Stimulated activated memory B cell treated with anti-CD40 and anti-IgM and Interleukin-4, amounts not matched to agents 10 μg/mL and 1 μg/mL and 100 μg/mL, for 72 hours (primary cell): ENCODE data around the gene TGFA.

Source experiments
- ATAC-seq: fragments of 150-1000 bp; cut with Tn5 transposase; 2 replicates; pipeline ENCODE4 v1.10.0; 2021
- H3K27ac Mint-ChIP-seq: one replicate; pipeline ENCODE4 v1.8.0; 2022; ENCODE audit warnings: mild to moderate bottlenecking, mixed read lengths
- H3K27me3 Mint-ChIP-seq: one replicate; pipeline ENCODE4 v1.8.0; 2022; ENCODE audit warnings: mixed read lengths
- H3K36me3 Mint-ChIP-seq: one replicate; pipeline ENCODE4 v1.8.0; 2022; ENCODE audit warnings: mixed read lengths
- H3K4me1 Mint-ChIP-seq: one replicate; pipeline ENCODE4 v1.8.0; 2022; ENCODE audit warnings: mixed read lengths
- H3K4me3 Mint-ChIP-seq: one replicate; pipeline ENCODE4 v1.8.0; 2022; ENCODE audit warnings: mild to moderate bottlenecking, moderate library complexity, mixed read lengths
- H3K9me3 Mint-ChIP-seq: one replicate; pipeline ENCODE4 v1.8.0; 2022; ENCODE audit warnings: mixed read lengths

Gene TGFA

DNA sequence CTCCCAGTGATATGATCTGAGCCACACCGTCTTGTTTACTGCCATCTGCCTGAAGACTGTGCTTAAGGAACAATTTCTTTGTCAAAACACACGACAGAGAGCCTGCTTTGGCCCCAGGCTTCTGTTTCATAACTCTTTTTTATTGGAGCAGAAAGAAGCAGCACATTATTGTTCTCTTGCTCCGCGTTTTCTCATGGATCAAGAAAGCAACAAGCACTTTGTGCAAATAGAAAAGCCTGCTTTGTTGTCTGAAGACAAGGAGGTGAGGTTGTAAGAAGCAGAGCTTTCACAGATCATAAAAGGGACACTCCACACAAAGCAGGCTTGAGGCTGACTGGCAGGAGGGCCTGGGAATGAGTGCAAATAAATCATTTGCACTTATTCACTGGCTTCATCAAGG is 133.5 kb downstream of the TGFA start:
- no peaks in the 10 kb centered on the region for H3K9me3 Mint-ChIP-seq
- H3K27ac Mint-ChIP-seq, result no peak overlapping the region
- no peak for ATAC-seq
- no peaks in the 10 kb centered on the region for H3K4me1 Mint-ChIP-seq
- peaks cover 33% of the 10 kb centered on the region for H3K27me3 Mint-ChIP-seq
- no peaks in the 10 kb centered on the region for H3K36me3 Mint-ChIP-seq
- H3K4me3 Mint-ChIP-seq, result no peak overlapping the region

DNA sequence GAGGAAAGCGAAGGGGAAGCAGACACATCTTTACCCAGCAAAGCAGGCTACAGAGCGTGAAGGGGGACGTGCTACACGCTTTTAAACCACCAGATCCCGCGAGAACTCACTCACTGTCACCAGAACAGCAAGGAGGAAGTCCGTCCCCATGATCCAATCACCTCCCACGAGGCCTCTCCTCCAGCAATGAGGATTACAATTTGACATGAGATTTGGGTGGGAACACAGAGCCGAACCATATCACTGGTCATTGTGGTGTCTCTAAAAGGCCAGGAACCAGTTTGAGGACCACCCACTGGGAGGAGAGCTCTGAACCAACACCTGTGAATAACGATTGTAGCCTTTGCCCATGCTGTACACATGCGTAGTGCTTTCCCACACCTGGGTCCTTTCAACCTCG is 135.1 kb downstream of the TGFA start:
- no peaks in the 10 kb centered on the region for H3K9me3 Mint-ChIP-seq
- no peak overlapping the region for H3K27ac Mint-ChIP-seq
- no peak overlapping the region for H3K4me3 Mint-ChIP-seq
- no peak for ATAC-seq
- H3K36me3 Mint-ChIP-seq, result no peaks in the 10 kb centered on the region
- no peaks in the 10 kb centered on the region for H3K4me1 Mint-ChIP-seq
- H3K27me3 Mint-ChIP-seq, result peaks cover 23% of the 10 kb centered on the region

DNA sequence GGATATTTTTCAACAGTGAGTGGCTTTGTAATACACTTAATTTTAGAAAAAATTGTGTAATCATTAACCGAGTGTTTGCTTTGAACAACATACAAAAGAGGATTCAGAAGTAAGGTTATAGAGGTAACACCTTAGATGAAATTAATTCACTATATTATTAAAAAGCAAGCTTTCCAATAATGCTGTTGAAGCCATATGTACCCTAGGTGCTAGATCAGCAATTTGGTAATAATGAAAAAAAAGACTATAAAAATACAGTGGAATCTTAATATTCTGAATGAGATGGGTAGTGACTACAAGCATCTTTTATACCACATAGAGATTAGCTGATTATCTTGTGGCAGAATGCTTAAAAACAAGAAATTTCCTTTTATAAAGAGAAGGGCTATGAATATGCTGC is 136.6 kb downstream of the TGFA start:
- no peak overlapping the region for H3K27ac Mint-ChIP-seq
- peaks cover 28% of the 10 kb centered on the region for H3K27me3 Mint-ChIP-seq
- no peaks in the 10 kb centered on the region for H3K9me3 Mint-ChIP-seq
- ATAC-seq, result no peak
- no peak overlapping the region for H3K4me3 Mint-ChIP-seq
- H3K36me3 Mint-ChIP-seq, result no peaks in the 10 kb centered on the region
- no peaks in the 10 kb centered on the region for H3K4me1 Mint-ChIP-seq

DNA sequence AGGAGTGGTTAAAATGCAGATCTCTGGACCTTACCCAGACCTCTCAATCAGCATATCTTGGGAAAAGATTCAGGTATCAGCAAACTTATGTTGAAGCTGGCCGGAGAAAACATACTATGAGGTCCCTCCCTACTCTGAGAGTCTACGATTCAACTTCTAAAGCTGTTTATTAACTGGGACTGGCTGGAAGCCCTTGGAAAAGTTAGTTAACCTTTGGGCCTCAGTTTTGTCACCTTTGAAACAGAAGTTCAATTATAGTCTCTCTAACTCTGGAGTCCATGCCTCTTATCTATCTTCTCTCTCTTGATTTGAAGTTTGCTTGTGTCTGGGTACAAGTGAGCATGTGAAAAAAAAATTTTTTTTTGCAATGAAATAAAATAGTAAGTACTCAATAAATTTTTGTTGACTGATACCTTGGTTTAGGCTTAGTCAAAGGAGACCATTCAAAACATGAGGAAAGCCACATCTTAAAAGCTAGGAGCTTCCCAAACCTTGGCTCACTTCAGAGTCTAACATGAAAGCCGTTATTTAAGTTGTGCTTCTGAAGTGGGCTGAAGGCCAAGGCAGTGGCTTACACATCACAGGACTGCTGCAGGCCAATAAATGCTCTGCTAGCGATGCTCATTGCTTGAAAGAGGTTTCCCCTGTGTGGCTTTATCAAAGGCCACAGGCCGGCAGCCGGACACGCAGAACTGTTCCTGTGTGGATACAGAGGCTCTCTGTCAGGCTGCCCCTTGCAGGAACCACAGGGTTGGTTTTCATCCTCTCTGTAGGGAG is 141.1 kb downstream of the TGFA start:
- Mint-ChIP-seq H3K4me1 (no peaks in the 10 kb centered on the region), H3K9me3 (no peaks in the 10 kb centered on the region), H3K4me3 (no peak overlapping the region), H3K27ac (no peak overlapping the region), H3K36me3 (no peaks in the 10 kb centered on the region), H3K27me3 (peaks cover 38% of the 10 kb centered on the region)
- ATAC-seq, result no peak

DNA sequence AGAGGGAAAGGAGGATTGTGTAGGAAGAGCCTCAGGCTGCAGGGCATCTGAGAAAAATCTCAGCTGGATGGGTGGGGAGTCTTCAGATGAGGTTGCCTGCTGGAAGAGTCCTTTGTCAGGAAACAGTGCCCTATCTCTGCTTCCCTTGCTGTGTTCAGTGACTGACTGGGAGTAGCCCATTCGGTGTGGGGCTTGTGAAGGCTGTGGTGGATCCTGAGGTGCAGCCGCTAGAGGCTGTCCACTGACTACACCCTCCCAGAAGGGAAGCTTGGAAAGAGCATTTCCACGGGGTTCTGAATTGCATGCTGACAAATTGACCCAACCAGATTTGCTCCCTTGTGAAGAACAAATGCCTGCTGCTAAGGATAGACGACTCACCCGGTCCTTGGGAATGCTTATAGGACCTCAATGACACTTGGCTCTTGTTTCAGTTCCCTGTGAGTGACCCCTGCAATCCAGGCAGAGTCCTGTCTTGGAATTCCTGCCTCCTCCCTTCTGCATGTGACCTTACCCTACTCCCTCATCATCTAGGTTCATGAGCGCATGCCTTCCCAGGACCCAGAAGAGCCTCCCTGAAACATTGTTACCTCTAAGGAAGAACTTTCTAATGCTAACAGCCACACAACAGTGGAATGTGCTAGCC is 142.0 kb downstream of the TGFA start:
- no peak overlapping the region for H3K27ac Mint-ChIP-seq
- H3K27me3 Mint-ChIP-seq, result peaks cover 43% of the 10 kb centered on the region
- no peaks in the 10 kb centered on the region for H3K4me1 Mint-ChIP-seq
- peak; percentile 42 for ATAC-seq
- H3K4me3 Mint-ChIP-seq, result no peak overlapping the region
- H3K36me3 Mint-ChIP-seq, result no peaks in the 10 kb centered on the region
- no peaks in the 10 kb centered on the region for H3K9me3 Mint-ChIP-seq

DNA sequence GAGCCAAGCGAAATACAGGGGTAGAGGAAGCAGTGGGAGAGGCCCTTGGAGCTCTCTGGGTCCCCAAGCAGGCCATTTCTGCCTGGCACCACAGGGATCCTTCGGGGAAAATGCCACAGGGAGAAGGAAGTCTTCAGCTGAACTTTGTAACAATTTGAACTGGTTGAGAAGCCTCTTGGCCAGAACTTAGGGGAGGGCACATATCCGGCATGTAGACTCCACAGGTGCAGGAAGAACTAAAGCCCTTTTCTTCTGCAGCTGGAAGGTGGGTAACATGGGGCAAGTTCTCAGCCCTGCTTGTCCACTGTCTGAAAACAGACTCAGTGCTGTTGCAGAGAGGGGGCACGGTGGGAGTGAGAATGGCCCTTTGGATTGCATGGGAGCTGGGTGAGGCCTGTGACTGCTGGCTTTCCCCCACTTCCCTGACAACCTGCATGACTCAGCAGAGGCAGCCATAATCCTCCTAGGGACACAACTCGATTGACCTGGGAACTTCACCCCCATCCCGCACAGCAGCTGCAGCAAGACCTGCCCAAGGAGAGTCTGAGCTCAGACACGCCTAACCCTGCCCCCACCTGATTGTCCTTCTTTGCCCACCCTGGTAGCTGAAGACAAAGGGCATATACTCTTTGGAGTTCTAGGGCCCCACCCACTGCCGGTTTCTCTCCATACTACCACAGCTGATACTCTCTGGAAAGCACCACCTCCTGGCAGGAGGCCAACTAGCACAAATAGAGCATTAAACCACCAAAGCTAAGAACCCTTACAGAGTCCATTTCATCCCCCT is 150.2 kb downstream of the TGFA start:
- Mint-ChIP-seq H3K27ac (no peak overlapping the region), H3K27me3 (peaks cover 71% of the 10 kb centered on the region), H3K4me1 (no peaks in the 10 kb centered on the region), H3K9me3 (no peaks in the 10 kb centered on the region), H3K36me3 (no peaks in the 10 kb centered on the region), H3K4me3 (no peak overlapping the region)
- no peak for ATAC-seq

DNA sequence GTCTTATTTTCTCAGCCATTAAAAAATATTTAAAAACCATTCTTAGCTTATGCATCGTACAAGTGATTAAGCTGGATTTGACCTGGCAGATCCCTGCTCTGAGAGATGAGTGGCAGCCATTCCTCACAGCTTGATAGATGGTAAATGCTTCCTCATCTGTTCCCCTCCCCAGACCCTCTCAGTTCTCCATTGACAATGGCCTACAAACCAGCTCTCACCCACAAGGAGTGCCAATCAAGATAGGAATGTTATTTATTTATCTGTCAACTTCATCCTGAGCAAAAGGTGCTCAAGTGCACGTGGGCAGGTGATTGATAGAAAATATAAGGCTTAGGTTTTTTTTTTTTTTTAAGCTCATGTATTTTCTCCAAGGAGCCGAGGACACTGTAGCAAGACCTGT is 153.1 kb downstream of the TGFA start:
- ATAC-seq, result no peak
- Mint-ChIP-seq H3K36me3 (no peaks in the 10 kb centered on the region), H3K9me3 (no peaks in the 10 kb centered on the region), H3K4me1 (no peaks in the 10 kb centered on the region), H3K27ac (no peak overlapping the region), H3K27me3 (peaks cover 72% of the 10 kb centered on the region), H3K4me3 (no peak overlapping the region)

DNA sequence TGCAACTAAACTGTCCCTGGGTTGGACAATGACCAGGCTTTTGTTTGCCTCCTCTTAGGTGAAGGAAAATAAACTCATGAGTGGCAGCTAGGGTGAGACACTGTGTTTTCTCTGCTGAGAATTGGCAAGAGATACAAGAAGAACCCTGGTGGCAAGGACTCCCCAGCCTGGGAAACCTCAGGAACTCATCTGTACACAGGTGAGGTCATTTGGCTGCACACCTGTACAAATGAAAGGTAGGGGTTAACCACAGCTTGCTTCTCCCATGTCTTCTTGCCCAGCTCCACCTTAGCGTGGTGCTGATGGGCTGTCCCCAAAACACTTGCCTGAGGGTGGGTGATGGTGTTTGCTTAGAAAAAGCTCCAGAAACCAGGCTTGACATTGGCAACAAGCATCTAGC is 154.6 kb downstream of the TGFA start:
- ATAC-seq, result no peak
- Mint-ChIP-seq H3K27me3 (peaks cover 65% of the 10 kb centered on the region), H3K9me3 (peaks cover 5% of the 10 kb centered on the region), H3K4me3 (no peak overlapping the region), H3K4me1 (no peaks in the 10 kb centered on the region), H3K27ac (no peak overlapping the region), H3K36me3 (no peaks in the 10 kb centered on the region)
